Ureter (tissue), 1 donor: ENCODE measurements around the gene ACE. TPM values are rescaled to one million over a fixed set of nuclear protein-coding genes. Genes with fewer than 3 reads are reported as not detected.

Experiments used
- DNase-seq: peaks from one replicate; pipeline ENCODE4 v3.0.0-alpha.2; 2020; ENCODE audit warnings: low spot score
- total RNA-seq: library from RNA; stranded (reverse); gene quantifications from one replicate; pipeline ENCODE4 v1.2.4, GENCODE V29; 2023
- donor health status: DM: yes; HTN: yes; CAD: no.

Gene ACE
- total RNA-seq, 1 donor from 2014 or later, result 7.5 TPM

- no peak for DNase-seq
These were observed 14.6 kb downstream of the ACE start for GRCh38 chr17:63491413-63491812.

- no peak for DNase-seq
These were observed 15.2 kb downstream of the ACE start for GRCh38 chr17:63491977-63492618.

GRCh38 chr17:63492940-63493339 is 16.1 kb downstream of the ACE start:
- DNase-seq, result no peak

- no peak for DNase-seq
These were observed 16.6 kb downstream of the ACE start for GRCh38 chr17:63493411-63493810.

GRCh38 chr17:63494300-63494928 is 17.6 kb downstream of the ACE start:
- no peak for DNase-seq

GRCh38 chr17:63495491-63495890 is 18.6 kb downstream of the ACE start:
- DNase-seq, result no peak

GRCh38 chr17:63496177-63496576 is 19.3 kb downstream of the ACE start:
- no peak for DNase-seq

GRCh38 chr17:63496663-63497400 is 20.0 kb downstream of the ACE start:
- DNase-seq, result no peak

GRCh38 chr17:63497708-63498483 is 21.0 kb downstream of the ACE start:
- DNase-seq, result no peak

GRCh38 chr17:63498626-63499195 is 21.9 kb downstream of the ACE start:
- DNase-seq, result no peak

- no peak for DNase-seq
These were observed 23.9 kb downstream of the ACE start for GRCh38 chr17:63500543-63501390.

GRCh38 chr17:63503341-63503705 is 26.5 kb downstream of the ACE start:
- DNase-seq, result no peak

GRCh38 chr17:63504261-63504660 is 27.4 kb downstream of the ACE start:
- DNase-seq, result no peak

- no peak for DNase-seq
These were observed 28.5 kb downstream of the ACE start for GRCh38 chr17:63505341-63505740.

GRCh38 chr17:63506627-63507026 is 29.8 kb downstream of the ACE start:
- no peak for DNase-seq

GRCh38 chr17:63511331-63511730 is 34.5 kb downstream of the ACE start:
- DNase-seq, result no peak

- no peak for DNase-seq
These were observed 35.5 kb downstream of the ACE start for GRCh38 chr17:63512388-63512787.

- no peak for DNase-seq
These were observed 36.2 kb downstream of the ACE start for GRCh38 chr17:63512896-63513644.

GRCh38 chr17:63514477-63514876 is 37.6 kb downstream of the ACE start:
- DNase-seq, result no peak

GRCh38 chr17:63514974-63515373 is 38.1 kb downstream of the ACE start:
- DNase-seq, result no peak
